Hepatocyte (in vitro differentiated cells): ENCODE data around the gene SIRT2.

Source experiments
- CTCF ChIP-seq: fragments of 200-600 bp; sonication (generic); IDR thresholded peaks from 2 replicates; pipeline ENCODE4 v1.5.1; 2016; ENCODE audit warnings: antibody characterized with exemption, mild to moderate bottlenecking; ENCODE audit not compliant: poor library complexity
- EZH2 ChIP-seq: fragments of 200-600 bp; sonication (generic); IDR thresholded peaks from 2 replicates; pipeline ENCODE4 v1.6.1; 2016; ENCODE audit warnings: antibody characterized with exemption, mild to moderate bottlenecking, borderline replicate concordance

- TF ChIP-seq CTCF = no peak
- TF ChIP-seq EZH2 = no peak
Measured at GRCh38 chr19:38831142-38831605, 68.2 kb downstream of the SIRT2 start.
